Measurements from ENCODE around the gene PTPN4.

PTPN4 gene

GRCh38 chr2:119731983-119732382 lies 27.7 kb upstream of the PTPN4 start:
- H3K27me3 ChIP-seq (replicated peaks; ENCODE audit: control insufficient read depth, insufficient read depth, low read length, poor library complexity, severe bottlenecking): no peaks in the 10 kb centered on the region
- no peaks in the 10 kb centered on the region for H3K9me3 ChIP-seq (ENCODE audit: control insufficient read depth, low read length)
- H3K36me3 ChIP-seq (ENCODE audit: control insufficient read depth, insufficient read depth, low read length): no peaks in the 10 kb centered on the region
- H3K4me1 ChIP-seq (ENCODE audit: control insufficient read depth, insufficient read depth, low read length, poor library complexity, severe bottlenecking): no peaks in the 10 kb centered on the region
- no peak overlapping the region for H3K4me3 ChIP-seq (ENCODE audit: insufficient read depth, low read depth, low read length, poor library complexity, severe bottlenecking)
- H3K27ac ChIP-seq (ENCODE audit: insufficient read depth, low read length, poor library complexity, severe bottlenecking): no peak overlapping the region
- no peak for DNase-seq

GRCh38 chr2:119732601-119733164 lies 27.0 kb upstream of the PTPN4 start:
- no peaks in the 10 kb centered on the region for H3K27me3 ChIP-seq (replicated peaks; ENCODE audit: control insufficient read depth, insufficient read depth, low read length, poor library complexity, severe bottlenecking)
- DNase-seq: no peak

GRCh38 chr2:119734047-119734446 lies 25.7 kb upstream of the PTPN4 start:
- H3K9me3 ChIP-seq (ENCODE audit: control insufficient read depth, low read length): no peaks in the 10 kb centered on the region
- H3K4me1 ChIP-seq (ENCODE audit: control insufficient read depth, insufficient read depth, low read length, poor library complexity, severe bottlenecking): no peaks in the 10 kb centered on the region
- no peak overlapping the region for H3K4me3 ChIP-seq (ENCODE audit: insufficient read depth, low read depth, low read length, poor library complexity, severe bottlenecking)
- H3K36me3 ChIP-seq (ENCODE audit: control insufficient read depth, insufficient read depth, low read length): no peaks in the 10 kb centered on the region
- H3K27me3 ChIP-seq (replicated peaks; ENCODE audit: control insufficient read depth, insufficient read depth, low read length, poor library complexity, severe bottlenecking): no peaks in the 10 kb centered on the region
- no peak for DNase-seq
- H3K27ac ChIP-seq (ENCODE audit: insufficient read depth, low read length, poor library complexity, severe bottlenecking): no peak overlapping the region

More at GRCh38 chr2:119732601-119733164, 27.0 kb upstream of the PTPN4 start:
- no peak overlapping the region for H3K27ac ChIP-seq (ENCODE audit: insufficient read depth, low read length, poor library complexity, severe bottlenecking)
- H3K36me3 ChIP-seq (ENCODE audit: control insufficient read depth, insufficient read depth, low read length): no peaks in the 10 kb centered on the region
- H3K4me1 ChIP-seq (ENCODE audit: control insufficient read depth, insufficient read depth, low read length, poor library complexity, severe bottlenecking): no peaks in the 10 kb centered on the region
- H3K9me3 ChIP-seq (ENCODE audit: control insufficient read depth, low read length): no peaks in the 10 kb centered on the region
- no peak overlapping the region for H3K4me3 ChIP-seq (ENCODE audit: insufficient read depth, low read depth, low read length, poor library complexity, severe bottlenecking)

- H3K9me3 ChIP-seq (ENCODE audit: control insufficient read depth, low read length): no peaks in the 10 kb centered on the region
- H3K36me3 ChIP-seq (ENCODE audit: control insufficient read depth, insufficient read depth, low read length): no peaks in the 10 kb centered on the region
- no peak overlapping the region for H3K27ac ChIP-seq (ENCODE audit: insufficient read depth, low read length, poor library complexity, severe bottlenecking)
- H3K27me3 ChIP-seq (replicated peaks; ENCODE audit: control insufficient read depth, insufficient read depth, low read length, poor library complexity, severe bottlenecking): no peaks in the 10 kb centered on the region
- no peak for DNase-seq
- no peaks in the 10 kb centered on the region for H3K4me1 ChIP-seq (ENCODE audit: control insufficient read depth, insufficient read depth, low read length, poor library complexity, severe bottlenecking)
- no peak overlapping the region for H3K4me3 ChIP-seq (ENCODE audit: insufficient read depth, low read depth, low read length, poor library complexity, severe bottlenecking)
Measured at GRCh38 chr2:119735565-119735964, 24.2 kb upstream of the PTPN4 start.

GRCh38 chr2:119736021-119736420 lies 23.7 kb upstream of the PTPN4 start:
- Histone ChIP-seq H3K27ac (ENCODE audit: insufficient read depth, low read length, poor library complexity, severe bottlenecking) (no peak overlapping the region), H3K36me3 (ENCODE audit: control insufficient read depth, insufficient read depth, low read length) (no peaks in the 10 kb centered on the region), H3K9me3 (ENCODE audit: control insufficient read depth, low read length) (no peaks in the 10 kb centered on the region), H3K4me3 (ENCODE audit: insufficient read depth, low read depth, low read length, poor library complexity, severe bottlenecking) (no peak overlapping the region), H3K27me3 (replicated peaks; ENCODE audit: control insufficient read depth, insufficient read depth, low read length, poor library complexity, severe bottlenecking) (no peaks in the 10 kb centered on the region), H3K4me1 (ENCODE audit: control insufficient read depth, insufficient read depth, low read length, poor library complexity, severe bottlenecking) (no peaks in the 10 kb centered on the region)
- no peak for DNase-seq

GRCh38 chr2:119739580-119740255 lies 20.0 kb upstream of the PTPN4 start:
- H3K4me3 ChIP-seq (ENCODE audit: insufficient read depth, low read depth, low read length, poor library complexity, severe bottlenecking): no peak overlapping the region
- H3K36me3 ChIP-seq (ENCODE audit: control insufficient read depth, insufficient read depth, low read length): no peaks in the 10 kb centered on the region
- no peaks in the 10 kb centered on the region for H3K4me1 ChIP-seq (ENCODE audit: control insufficient read depth, insufficient read depth, low read length, poor library complexity, severe bottlenecking)
- no peaks in the 10 kb centered on the region for H3K9me3 ChIP-seq (ENCODE audit: control insufficient read depth, low read length)
- H3K27me3 ChIP-seq (replicated peaks; ENCODE audit: control insufficient read depth, insufficient read depth, low read length, poor library complexity, severe bottlenecking): no peaks in the 10 kb centered on the region
- H3K27ac ChIP-seq (ENCODE audit: insufficient read depth, low read length, poor library complexity, severe bottlenecking): no peak overlapping the region
- no peak for DNase-seq

- H3K27me3 ChIP-seq (replicated peaks; ENCODE audit: control insufficient read depth, insufficient read depth, low read length, poor library complexity, severe bottlenecking): no peaks in the 10 kb centered on the region
- H3K4me1 ChIP-seq (ENCODE audit: control insufficient read depth, insufficient read depth, low read length, poor library complexity, severe bottlenecking): no peaks in the 10 kb centered on the region
- no peak overlapping the region for H3K4me3 ChIP-seq (ENCODE audit: insufficient read depth, low read depth, low read length, poor library complexity, severe bottlenecking)
- no peak overlapping the region for H3K27ac ChIP-seq (ENCODE audit: insufficient read depth, low read length, poor library complexity, severe bottlenecking)
- no peaks in the 10 kb centered on the region for H3K9me3 ChIP-seq (ENCODE audit: control insufficient read depth, low read length)
- no peaks in the 10 kb centered on the region for H3K36me3 ChIP-seq (ENCODE audit: control insufficient read depth, insufficient read depth, low read length)
- no peak for DNase-seq
Measured at GRCh38 chr2:119741001-119741400, 18.7 kb upstream of the PTPN4 start.

- H3K4me3 ChIP-seq (ENCODE audit: insufficient read depth, low read depth, low read length, poor library complexity, severe bottlenecking): no peak overlapping the region
- H3K27ac ChIP-seq (ENCODE audit: insufficient read depth, low read length, poor library complexity, severe bottlenecking): no peak overlapping the region
- no peaks in the 10 kb centered on the region for H3K27me3 ChIP-seq (replicated peaks; ENCODE audit: control insufficient read depth, insufficient read depth, low read length, poor library complexity, severe bottlenecking)
- H3K9me3 ChIP-seq (ENCODE audit: control insufficient read depth, low read length): no peaks in the 10 kb centered on the region
- no peak for DNase-seq
- no peaks in the 10 kb centered on the region for H3K4me1 ChIP-seq (ENCODE audit: control insufficient read depth, insufficient read depth, low read length, poor library complexity, severe bottlenecking)
- no peaks in the 10 kb centered on the region for H3K36me3 ChIP-seq (ENCODE audit: control insufficient read depth, insufficient read depth, low read length)
Measured at GRCh38 chr2:119741868-119742267, 17.9 kb upstream of the PTPN4 start.

- Histone ChIP-seq H3K36me3 (ENCODE audit: control insufficient read depth, insufficient read depth, low read length) (no peaks in the 10 kb centered on the region), H3K27me3 (replicated peaks; ENCODE audit: control insufficient read depth, insufficient read depth, low read length, poor library complexity, severe bottlenecking) (no peaks in the 10 kb centered on the region), H3K27ac (ENCODE audit: insufficient read depth, low read length, poor library complexity, severe bottlenecking) (no peak overlapping the region), H3K9me3 (ENCODE audit: control insufficient read depth, low read length) (no peaks in the 10 kb centered on the region), H3K4me1 (ENCODE audit: control insufficient read depth, insufficient read depth, low read length, poor library complexity, severe bottlenecking) (no peaks in the 10 kb centered on the region), H3K4me3 (ENCODE audit: insufficient read depth, low read depth, low read length, poor library complexity, severe bottlenecking) (no peak overlapping the region)
- DNase-seq: no peak
Measured at GRCh38 chr2:119744335-119744939, 15.3 kb upstream of the PTPN4 start.

GRCh38 chr2:119745566-119745965 lies 14.2 kb upstream of the PTPN4 start:
- H3K4me3 ChIP-seq (ENCODE audit: insufficient read depth, low read depth, low read length, poor library complexity, severe bottlenecking): no peak overlapping the region
- H3K27ac ChIP-seq (ENCODE audit: insufficient read depth, low read length, poor library complexity, severe bottlenecking): no peak overlapping the region
- no peaks in the 10 kb centered on the region for H3K4me1 ChIP-seq (ENCODE audit: control insufficient read depth, insufficient read depth, low read length, poor library complexity, severe bottlenecking)
- no peaks in the 10 kb centered on the region for H3K9me3 ChIP-seq (ENCODE audit: control insufficient read depth, low read length)
- H3K36me3 ChIP-seq (ENCODE audit: control insufficient read depth, insufficient read depth, low read length): no peaks in the 10 kb centered on the region
- DNase-seq: no peak
- H3K27me3 ChIP-seq (replicated peaks; ENCODE audit: control insufficient read depth, insufficient read depth, low read length, poor library complexity, severe bottlenecking): no peaks in the 10 kb centered on the region
